Ishikawa (cell line): ENCODE results near the gene SIGLEC1.

Experiments
- CEBPB ChIP-seq: IDR thresholded peaks from 2 replicates; pipeline ENCODE4 v1.6.1; 2012
- CREB1 ChIP-seq: IDR thresholded peaks from 2 replicates; pipeline ENCODE4 v1.6.1; 2012; ENCODE audit warnings: low read depth
- EGR1 ChIP-seq: IDR thresholded peaks from 2 replicates; pipeline ENCODE4 v1.6.1; 2012
- EP300 ChIP-seq: IDR thresholded peaks from 2 replicates; pipeline ENCODE4 v1.6.1; 2012; ENCODE audit warnings: borderline replicate concordance
- FOXM1 ChIP-seq: IDR thresholded peaks from 2 replicates; pipeline ENCODE4 v1.6.1; 2012; ENCODE audit warnings: low read depth, borderline replicate concordance
- NFIC ChIP-seq: IDR thresholded peaks from 2 replicates; pipeline ENCODE4 v1.6.1; 2012
- RAD21 ChIP-seq: IDR thresholded peaks from 2 replicates; pipeline ENCODE4 v1.6.1; 2012; ENCODE audit warnings: low read depth
- TAF1 ChIP-seq: IDR thresholded peaks from 2 replicates; pipeline ENCODE4 v1.6.1; 2012; ENCODE audit warnings: low read depth, mild to moderate bottlenecking
- TCF12 ChIP-seq: IDR thresholded peaks from 2 replicates; pipeline ENCODE4 v1.6.1; 2012; ENCODE audit warnings: low read depth
- TEAD4 ChIP-seq: IDR thresholded peaks from 2 replicates; pipeline ENCODE4 v1.6.1; 2012
- YY1 ChIP-seq: IDR thresholded peaks from 2 replicates; pipeline ENCODE4 v1.6.1; 2012; ENCODE audit warnings: low read depth
- ZBTB7A ChIP-seq: IDR thresholded peaks from 2 replicates; pipeline ENCODE4 v1.6.1; 2012; ENCODE audit warnings: low read depth
- TF ChIP-seq, protein P1 (sequence below): IDR thresholded peaks from 2 replicates; pipeline ENCODE4 v1.6.1; 2012; ENCODE audit warnings: low read depth, mild to moderate bottlenecking
- TF ChIP-seq, protein P2 (sequence below): IDR thresholded peaks from 2 replicates; pipeline ENCODE4 v1.6.1; 2012
- TF ChIP-seq, protein P3 (sequence below): IDR thresholded peaks from 2 replicates; pipeline ENCODE4 v1.6.1; 2012

SIGLEC1 gene

DNA sequence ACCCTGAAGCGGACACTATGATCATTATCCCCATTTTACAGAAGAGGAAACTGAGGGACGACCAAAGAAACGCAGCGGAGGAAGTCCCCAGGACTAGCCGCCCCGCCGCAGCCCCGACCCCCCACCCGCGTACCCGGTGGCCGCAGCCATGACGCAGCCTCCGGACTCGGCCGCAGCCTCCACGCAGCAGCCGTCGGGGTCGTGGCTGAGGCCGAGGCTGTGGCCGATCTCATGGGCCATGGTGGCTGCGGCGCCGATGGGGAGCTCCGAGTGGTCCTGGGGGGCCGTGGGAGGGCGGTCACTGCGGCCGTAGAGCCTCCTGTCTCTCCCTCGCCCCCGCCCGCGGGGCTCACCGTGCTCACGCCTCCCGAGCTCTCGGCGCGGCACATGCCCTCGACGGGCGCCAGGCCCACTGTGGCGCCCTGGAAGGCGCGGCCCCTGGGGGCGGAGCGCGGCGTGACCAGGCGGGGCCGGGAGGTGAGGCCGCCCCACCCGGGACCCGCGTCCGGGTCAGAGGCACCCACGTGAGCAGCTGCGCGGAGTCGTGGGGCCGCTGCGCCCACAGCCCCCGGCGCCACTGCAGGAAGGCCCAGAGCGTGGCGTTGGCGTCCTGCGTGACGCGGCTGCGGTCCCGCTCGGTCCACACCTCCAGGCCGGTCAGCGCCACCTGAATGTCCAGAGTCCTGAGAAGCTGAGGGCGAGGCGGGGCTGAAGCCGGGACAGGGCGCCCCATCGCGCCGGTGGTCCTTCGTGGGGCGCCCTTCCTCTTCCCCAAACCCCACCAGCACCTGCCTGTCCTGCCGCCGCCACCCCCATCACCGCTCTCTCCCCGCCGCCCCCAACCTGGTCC lies 39.0 kb downstream of the SIGLEC1 start:
- TF ChIP-seq, protein P1, sequence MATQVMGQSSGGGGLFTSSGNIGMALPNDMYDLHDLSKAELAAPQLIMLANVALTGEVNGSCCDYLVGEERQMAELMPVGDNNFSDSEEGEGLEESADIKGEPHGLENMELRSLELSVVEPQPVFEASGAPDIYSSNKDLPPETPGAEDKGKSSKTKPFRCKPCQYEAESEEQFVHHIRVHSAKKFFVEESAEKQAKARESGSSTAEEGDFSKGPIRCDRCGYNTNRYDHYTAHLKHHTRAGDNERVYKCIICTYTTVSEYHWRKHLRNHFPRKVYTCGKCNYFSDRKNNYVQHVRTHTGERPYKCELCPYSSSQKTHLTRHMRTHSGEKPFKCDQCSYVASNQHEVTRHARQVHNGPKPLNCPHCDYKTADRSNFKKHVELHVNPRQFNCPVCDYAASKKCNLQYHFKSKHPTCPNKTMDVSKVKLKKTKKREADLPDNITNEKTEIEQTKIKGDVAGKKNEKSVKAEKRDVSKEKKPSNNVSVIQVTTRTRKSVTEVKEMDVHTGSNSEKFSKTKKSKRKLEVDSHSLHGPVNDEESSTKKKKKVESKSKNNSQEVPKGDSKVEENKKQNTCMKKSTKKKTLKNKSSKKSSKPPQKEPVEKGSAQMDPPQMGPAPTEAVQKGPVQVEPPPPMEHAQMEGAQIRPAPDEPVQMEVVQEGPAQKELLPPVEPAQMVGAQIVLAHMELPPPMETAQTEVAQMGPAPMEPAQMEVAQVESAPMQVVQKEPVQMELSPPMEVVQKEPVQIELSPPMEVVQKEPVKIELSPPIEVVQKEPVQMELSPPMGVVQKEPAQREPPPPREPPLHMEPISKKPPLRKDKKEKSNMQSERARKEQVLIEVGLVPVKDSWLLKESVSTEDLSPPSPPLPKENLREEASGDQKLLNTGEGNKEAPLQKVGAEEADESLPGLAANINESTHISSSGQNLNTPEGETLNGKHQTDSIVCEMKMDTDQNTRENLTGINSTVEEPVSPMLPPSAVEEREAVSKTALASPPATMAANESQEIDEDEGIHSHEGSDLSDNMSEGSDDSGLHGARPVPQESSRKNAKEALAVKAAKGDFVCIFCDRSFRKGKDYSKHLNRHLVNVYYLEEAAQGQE = no peak
- no peak for TF ChIP-seq CREB1
- TF ChIP-seq YY1 = no peak
- no peak for TF ChIP-seq NFIC

DNA sequence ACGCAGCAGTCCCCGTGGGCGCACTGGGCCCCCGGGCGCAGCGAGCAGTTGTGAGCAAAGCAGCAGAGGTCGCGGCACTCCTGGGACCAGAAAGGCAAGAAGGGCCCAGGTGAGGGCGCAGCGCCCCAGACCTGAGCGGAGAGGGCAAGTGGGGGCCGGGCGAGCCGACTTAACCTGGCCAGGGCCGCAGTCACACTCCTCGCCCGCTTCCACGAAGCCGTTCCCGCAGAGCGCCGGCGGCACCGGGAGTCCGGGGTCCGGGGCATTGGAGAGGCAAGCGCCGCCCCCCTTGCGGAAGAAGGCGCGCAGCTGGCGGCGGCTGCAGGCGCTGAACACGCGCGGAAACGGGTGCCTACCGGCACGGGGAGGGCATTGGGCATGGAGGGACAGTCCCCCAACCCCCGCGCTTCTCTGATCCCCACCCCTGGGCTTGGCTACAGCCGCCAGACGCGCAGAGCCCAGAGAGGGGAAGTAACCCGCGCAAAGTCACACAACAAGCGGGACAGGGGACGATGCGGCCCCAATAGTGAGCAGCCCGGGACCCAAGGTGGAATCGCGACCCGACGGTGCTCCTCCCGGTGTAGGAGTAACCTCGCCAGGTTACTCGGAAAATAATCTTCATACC lies 39.7 kb downstream of the SIGLEC1 start:
- TF ChIP-seq TAF1 = no peak
- TF ChIP-seq, protein P2, sequence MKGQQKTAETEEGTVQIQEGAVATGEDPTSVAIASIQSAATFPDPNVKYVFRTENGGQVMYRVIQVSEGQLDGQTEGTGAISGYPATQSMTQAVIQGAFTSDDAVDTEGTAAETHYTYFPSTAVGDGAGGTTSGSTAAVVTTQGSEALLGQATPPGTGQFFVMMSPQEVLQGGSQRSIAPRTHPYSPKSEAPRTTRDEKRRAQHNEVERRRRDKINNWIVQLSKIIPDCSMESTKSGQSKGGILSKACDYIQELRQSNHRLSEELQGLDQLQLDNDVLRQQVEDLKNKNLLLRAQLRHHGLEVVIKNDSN = no peak
- TF ChIP-seq FOXM1 = no peak
- TF ChIP-seq YY1 = no peak
- TF ChIP-seq, protein P3, sequence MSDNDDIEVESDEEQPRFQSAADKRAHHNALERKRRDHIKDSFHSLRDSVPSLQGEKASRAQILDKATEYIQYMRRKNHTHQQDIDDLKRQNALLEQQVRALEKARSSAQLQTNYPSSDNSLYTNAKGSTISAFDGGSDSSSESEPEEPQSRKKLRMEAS = no peak
- no peak for TF ChIP-seq TEAD4
- no peak for TF ChIP-seq RAD21
- no peak for TF ChIP-seq ZBTB7A
- no peak for TF ChIP-seq EP300
- TF ChIP-seq CEBPB = no peak
- no peak for TF ChIP-seq CREB1
- TF ChIP-seq NFIC = no peak
- no peak for TF ChIP-seq EGR1
- TF ChIP-seq TCF12 = no peak

DNA sequence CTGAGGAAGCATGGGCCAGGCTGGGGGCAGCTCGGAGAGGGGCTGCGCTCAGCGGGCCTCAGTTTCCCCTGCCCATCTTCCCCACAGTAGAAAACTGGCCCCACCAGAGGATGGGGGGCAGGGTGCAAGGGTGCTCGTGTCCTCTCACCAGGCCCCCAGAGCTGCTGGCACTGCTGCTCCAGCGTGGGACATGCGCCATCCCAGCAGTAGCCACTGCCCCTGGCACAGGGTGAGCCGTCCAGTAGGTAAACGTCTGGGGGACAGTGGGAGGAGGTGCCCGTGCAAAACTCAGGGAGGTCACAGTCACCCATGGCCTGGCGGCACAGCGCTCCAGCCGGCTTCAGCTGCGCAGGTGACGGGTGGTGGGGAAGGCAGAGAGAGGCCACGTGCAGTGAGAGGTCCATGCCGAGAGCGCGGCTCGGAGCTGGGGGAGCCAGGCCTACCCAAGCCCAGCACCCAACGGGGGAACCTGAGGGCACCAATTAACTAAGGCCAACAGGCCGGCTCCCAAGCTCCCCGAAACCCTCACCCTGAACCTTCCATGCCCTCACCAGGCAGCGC lies 40.3 kb downstream of the SIGLEC1 start:
- no peak for TF ChIP-seq TAF1

DNA sequence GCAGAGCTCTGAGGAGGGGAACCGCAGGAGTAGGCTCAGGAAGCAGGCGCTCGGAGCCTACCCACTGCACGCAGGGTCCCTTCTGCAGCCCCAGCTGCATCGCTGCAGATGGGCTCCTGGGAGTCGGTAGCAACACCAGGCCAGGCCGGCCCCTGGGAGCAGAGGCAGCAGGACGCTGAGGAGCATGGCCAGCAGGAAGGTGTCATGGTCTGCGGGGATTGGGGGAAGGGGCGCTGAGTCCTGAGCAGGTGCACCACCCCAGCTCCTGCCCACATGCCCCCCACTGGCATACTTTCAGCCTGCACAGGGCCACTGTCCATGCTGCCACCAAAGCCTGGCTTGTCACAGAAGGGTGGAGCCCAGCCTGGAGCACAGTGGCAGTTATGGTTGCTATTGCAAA lies 41.5 kb downstream of the SIGLEC1 start:
- TF ChIP-seq, protein P1 = no peak
- no peak for TF ChIP-seq TEAD4
- TF ChIP-seq, protein P3 = no peak
- TF ChIP-seq ZBTB7A = no peak
- TF ChIP-seq EGR1 = no peak
- no peak for TF ChIP-seq FOXM1
- no peak for TF ChIP-seq CREB1
- no peak for TF ChIP-seq CEBPB
- TF ChIP-seq TAF1 = no peak
- no peak for TF ChIP-seq YY1
- no peak for TF ChIP-seq RAD21
- no peak for TF ChIP-seq TCF12
- TF ChIP-seq NFIC = no peak
- no peak for TF ChIP-seq EP300
- TF ChIP-seq, protein P2 = no peak

DNA sequence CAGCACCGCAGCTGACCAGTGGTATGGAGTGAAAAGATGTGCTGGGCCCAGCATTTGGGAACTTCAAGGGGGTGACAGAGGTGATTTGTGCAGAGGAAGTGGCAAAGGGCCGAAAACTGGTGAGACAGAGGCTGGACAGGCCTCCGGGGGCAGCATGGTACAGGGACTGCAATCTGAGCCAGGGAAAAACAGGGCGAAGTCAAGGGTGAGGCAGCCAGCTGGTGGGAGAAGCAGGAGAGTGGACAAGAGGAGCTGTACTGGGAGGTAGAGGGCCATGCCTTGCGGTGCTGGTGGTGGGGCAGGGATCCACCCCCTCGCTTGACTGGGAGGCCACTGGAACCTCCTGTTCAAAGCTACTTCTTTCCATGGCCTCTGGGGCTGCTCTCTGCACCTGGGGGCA lies 41.9 kb downstream of the SIGLEC1 start:
- TF ChIP-seq ZBTB7A = no peak
- 0 out of 2 replicates have a peak, but pooled peaks have one; percentile 19 for TF ChIP-seq NFIC
- TF ChIP-seq RAD21 = peak; percentile 26; the same call in 1 of the 2 replicates
